Trophoblast cell (in vitro differentiated cells and primary cell): ENCODE data around the gene GTF2I.
A peak's percentile ranks its signal among the peaks of the same experiment; 100 is the strongest.
"Not testable (repeated sequence)": the region's sequence is repeated elsewhere in the genome, so short reads cannot be mapped to it uniquely, and the experiment has no call there.

Experiments
- DNase-seq, 2 donors: peaks; one replicate each; pipeline ENCODE4 v3.0.0-alpha.2; 2016
- H2AFZ ChIP-seq: 2 replicates; pipeline ENCODE4 v1.6.1; 2013; ENCODE audit warnings: low read length, moderate library complexity, mild to moderate bottlenecking; ENCODE audit not compliant: insufficient read depth, poor library complexity
- H2AK5ac ChIP-seq: 2 replicates; pipeline ENCODE4 v1.6.1; 2013; ENCODE audit warnings: mild to moderate bottlenecking, low read length
- H2BK120ac ChIP-seq: 2 replicates; pipeline ENCODE4 v1.6.1; 2013; ENCODE audit warnings: low read length, mild to moderate bottlenecking, moderate library complexity; ENCODE audit not compliant: insufficient read depth, poor library complexity
- H2BK12ac ChIP-seq: 2 replicates; pipeline ENCODE4 v1.6.1; 2013; ENCODE audit warnings: mild to moderate bottlenecking, low read length, moderate library complexity
- H2BK5ac ChIP-seq: 2 replicates; pipeline ENCODE4 v1.6.1; 2013; ENCODE audit warnings: low read length, low read depth, moderate library complexity, mild to moderate bottlenecking; ENCODE audit not compliant: poor library complexity
- H3K14ac ChIP-seq: 2 replicates; pipeline ENCODE4 v1.6.1; 2013; ENCODE audit warnings: mild to moderate bottlenecking, low read length
- H3K18ac ChIP-seq: 2 replicates; pipeline ENCODE4 v1.6.1; 2013; ENCODE audit warnings: mild to moderate bottlenecking, low read length
- H3K23ac ChIP-seq: 2 replicates; pipeline ENCODE4 v1.6.1; 2013; ENCODE audit warnings: low read length
- H3K27ac ChIP-seq: 2 replicates; pipeline ENCODE4 v1.5.1; 2013; ENCODE audit warnings: low read depth, mild to moderate bottlenecking, inconsistent platforms, low read length, moderate library complexity
- H3K27me3 ChIP-seq: 2 replicates; pipeline ENCODE4 v1.6.1; 2013; ENCODE audit warnings: inconsistent platforms, mild to moderate bottlenecking, low read length, moderate library complexity; ENCODE audit not compliant: insufficient read depth
- H3K36me3 ChIP-seq, 2 experiments: 1 replicate in 1 of 2; 2 replicates in 1 of 2; pipeline ENCODE4 v1.6.1; 2013; ENCODE audit warnings: low read length in 2 of 2, mild to moderate bottlenecking in 2 of 2, moderate library complexity in 1 of 2; ENCODE audit not compliant: insufficient read depth in 2 of 2, control insufficient read depth in 1 of 2
- H3K4ac ChIP-seq: 2 replicates; pipeline ENCODE4 v1.6.1; 2013; ENCODE audit warnings: low read depth, mild to moderate bottlenecking, low read length, moderate library complexity
- H3K4me1 ChIP-seq, 2 experiments: 1 replicate in 1 of 2; 2 replicates in 1 of 2; pipeline ENCODE4 v1.6.1; 2013; ENCODE audit warnings: low read length in 2 of 2, mild to moderate bottlenecking in 2 of 2, moderate library complexity in 1 of 2; ENCODE audit not compliant: insufficient read depth in 2 of 2, control insufficient read depth in 1 of 2
- H3K4me2 ChIP-seq: 2 replicates; pipeline ENCODE4 v1.6.1; 2013; ENCODE audit warnings: inconsistent platforms, mild to moderate bottlenecking, low read length, moderate library complexity
- H3K4me3 ChIP-seq: 2 replicates; pipeline ENCODE4 v1.5.1; 2013; ENCODE audit warnings: mild to moderate bottlenecking, low read depth, low read length, inconsistent platforms
- H3K79me1 ChIP-seq: one replicate; pipeline ENCODE4 v1.6.1; 2013; ENCODE audit warnings: low read length
- H3K79me2 ChIP-seq: 2 replicates; pipeline ENCODE4 v1.6.1; 2013; ENCODE audit warnings: low read length, mild to moderate bottlenecking; ENCODE audit not compliant: control insufficient read depth, insufficient read depth, poor library complexity
- H3K9ac ChIP-seq: 2 replicates; pipeline ENCODE4 v1.6.1; 2013; ENCODE audit warnings: mild to moderate bottlenecking, low read length
- H3K9me3 ChIP-seq: 2 replicates; pipeline ENCODE4 v1.6.1; 2013; ENCODE audit warnings: low read depth, mild to moderate bottlenecking, control low read depth, inconsistent platforms, low read length; ENCODE audit not compliant: insufficient read depth
- H4K12ac ChIP-seq: 2 replicates; pipeline ENCODE4 v1.6.1; 2013; ENCODE audit warnings: low read depth, mild to moderate bottlenecking, low read length, moderate library complexity
- H4K8ac ChIP-seq: 2 replicates; pipeline ENCODE4 v1.6.1; 2013; ENCODE audit warnings: low read depth, mild to moderate bottlenecking, low read length, moderate library complexity
- H4K91ac ChIP-seq: one replicate; pipeline ENCODE4 v1.6.1; 2013; ENCODE audit warnings: low read depth, mild to moderate bottlenecking, low read length, moderate library complexity
- WGBS: extraction: QIAGEN DNeasy Blood & Tissue Kit; methylation state at CpG from one replicate; pipeline ENCODE4 v1.1.7; 2013; ENCODE audit warnings: missing lambda C conversion rate; ENCODE audit not compliant: insufficient read length, insufficient coverage; ENCODE audit errors: extremely low coverage; 5-methylcytosine and 5-hydroxymethylcytosine counted together

GTF2I gene

GRCh38 chr7:74725840-74726239, 68.3 kb downstream of the GTF2I start:
- H3K4me3 ChIP-seq: no peak overlapping the region
- no peaks in the 10 kb centered on the region for H3K27me3 ChIP-seq
- no peak overlapping the region for H4K91ac ChIP-seq
- no peaks in the 10 kb centered on the region for H3K79me2 ChIP-seq
- H3K4me2 ChIP-seq: no peak overlapping the region
- no peak overlapping the region for H4K8ac ChIP-seq
- no peak overlapping the region for H2BK12ac ChIP-seq
- no peak overlapping the region for H3K23ac ChIP-seq
- H3K27ac ChIP-seq: no peak overlapping the region
- H3K18ac ChIP-seq: no peak overlapping the region
- H3K79me1 ChIP-seq: no peaks in the 10 kb centered on the region
- peaks cover 11 to 17% of the 10 kb centered on the region in 2 experiments for H3K36me3 ChIP-seq
- DNase-seq: peak in 1 of 2 donors; percentile 42
- H3K9ac ChIP-seq: no peak overlapping the region
- no peak overlapping the region for H3K14ac ChIP-seq
- no peak overlapping the region for H4K12ac ChIP-seq
- no peak overlapping the region for H2BK120ac ChIP-seq
- no peak overlapping the region for H2AFZ ChIP-seq
- no peaks in the 10 kb centered on the region for H3K9me3 ChIP-seq
- WGBS: no CpG with 5 or more reads among the region's 1 CpG
- H3K4me1 ChIP-seq: no peaks in the 10 kb centered on the region
- no peak overlapping the region for H2AK5ac ChIP-seq
- no peak overlapping the region for H2BK5ac ChIP-seq
- H3K4ac ChIP-seq: no peak overlapping the region

GRCh38 chr7:74726309-74727101, 69.0 kb downstream of the GTF2I start:
- Histone ChIP-seq H4K8ac (no peak overlapping the region), H2BK12ac (no peak overlapping the region), H4K12ac (no peak overlapping the region), H2AK5ac (no peak overlapping the region), H3K36me3 (peaks cover 8 to 14% of the 10 kb centered on the region in 2 experiments), H3K4me2 (no peak overlapping the region), H3K14ac (no peak overlapping the region), H3K4ac (no peak overlapping the region), H3K4me1 (no peaks in the 10 kb centered on the region), H4K91ac (no peak overlapping the region), H3K23ac (no peak overlapping the region), H3K18ac (no peak overlapping the region), H3K27me3 (no peaks in the 10 kb centered on the region), H3K9ac (no peak overlapping the region), H3K79me1 (no peaks in the 10 kb centered on the region), H3K79me2 (no peaks in the 10 kb centered on the region), H3K4me3 (no peak overlapping the region), H2BK5ac (no peak overlapping the region), H3K9me3 (no peaks in the 10 kb centered on the region), H3K27ac (no peak overlapping the region), H2BK120ac (no peak overlapping the region), H2AFZ (no peak overlapping the region)
- no CpG with 5 or more reads among the region's 8 CpGs for WGBS
- no peak for DNase-seq

- not testable (repeated sequence) for H3K23ac ChIP-seq, H3K4ac ChIP-seq, H2BK12ac ChIP-seq, H3K4me2 ChIP-seq, H3K27me3 ChIP-seq, H3K4me1 ChIP-seq, H2AFZ ChIP-seq, H3K4me3 ChIP-seq, H3K36me3 ChIP-seq, H4K8ac ChIP-seq, H3K9me3 ChIP-seq, H3K14ac ChIP-seq, DNase-seq, H3K9ac ChIP-seq, H3K27ac ChIP-seq, H2BK5ac ChIP-seq, H2AK5ac ChIP-seq, H3K79me1 ChIP-seq, H3K79me2 ChIP-seq, H4K12ac ChIP-seq, H2BK120ac ChIP-seq, H3K18ac ChIP-seq, H4K91ac ChIP-seq
- no CpG with 5 or more reads among the region's 10 CpGs for WGBS
These were observed 71.2 kb downstream of the GTF2I start for GRCh38 chr7:74728686-74729085.

GRCh38 chr7:74730186-74730585, 72.7 kb downstream of the GTF2I start:
- not testable (repeated sequence) for H3K36me3 ChIP-seq, H3K4me3 ChIP-seq, H3K4ac ChIP-seq, H2BK5ac ChIP-seq, H3K9ac ChIP-seq, H3K79me1 ChIP-seq, H3K79me2 ChIP-seq, H2AK5ac ChIP-seq, H4K8ac ChIP-seq, H3K18ac ChIP-seq, H4K91ac ChIP-seq, DNase-seq, H2BK12ac ChIP-seq, H4K12ac ChIP-seq, H2AFZ ChIP-seq, H3K14ac ChIP-seq, H3K4me2 ChIP-seq, H3K9me3 ChIP-seq, H3K4me1 ChIP-seq, H3K27me3 ChIP-seq, H3K23ac ChIP-seq, H3K27ac ChIP-seq, H2BK120ac ChIP-seq
- WGBS: no CpG with 5 or more reads among the region's 5 CpGs
